HUES48 (cell line): ENCODE results near the gene GMCL1.

Experiments used
- H3K27ac ChIP-seq: one replicate; pipeline ENCODE4 v1.7.0; 2013; ENCODE audit warnings: low read depth, low read length, inconsistent platforms
- H3K27me3 ChIP-seq: 2 replicates; pipeline ENCODE4 v1.6.1; 2013; ENCODE audit warnings: mild to moderate bottlenecking, low read length; ENCODE audit not compliant: control insufficient read depth, insufficient read depth
- H3K36me3 ChIP-seq: 2 replicates; pipeline ENCODE4 v1.6.1; 2013; ENCODE audit warnings: low read length; ENCODE audit not compliant: control insufficient read depth, insufficient read depth
- H3K4me1 ChIP-seq: 2 replicates; pipeline ENCODE4 v1.6.1; 2013; ENCODE audit warnings: mild to moderate bottlenecking, low read length; ENCODE audit not compliant: control insufficient read depth, insufficient read depth
- H3K4me3 ChIP-seq: 2 replicates; pipeline ENCODE4 v1.5.1; 2013; ENCODE audit warnings: mild to moderate bottlenecking, low read depth, low read length
- H3K9ac ChIP-seq: 2 replicates; pipeline ENCODE4 v1.6.1; 2013; ENCODE audit warnings: mild to moderate bottlenecking, low read depth, low read length, moderate library complexity
- H3K9me3 ChIP-seq: 2 replicates; pipeline ENCODE4 v1.6.1; 2013; ENCODE audit warnings: low read length; ENCODE audit not compliant: control insufficient read depth, insufficient read depth

The GMCL1 gene

DNA sequence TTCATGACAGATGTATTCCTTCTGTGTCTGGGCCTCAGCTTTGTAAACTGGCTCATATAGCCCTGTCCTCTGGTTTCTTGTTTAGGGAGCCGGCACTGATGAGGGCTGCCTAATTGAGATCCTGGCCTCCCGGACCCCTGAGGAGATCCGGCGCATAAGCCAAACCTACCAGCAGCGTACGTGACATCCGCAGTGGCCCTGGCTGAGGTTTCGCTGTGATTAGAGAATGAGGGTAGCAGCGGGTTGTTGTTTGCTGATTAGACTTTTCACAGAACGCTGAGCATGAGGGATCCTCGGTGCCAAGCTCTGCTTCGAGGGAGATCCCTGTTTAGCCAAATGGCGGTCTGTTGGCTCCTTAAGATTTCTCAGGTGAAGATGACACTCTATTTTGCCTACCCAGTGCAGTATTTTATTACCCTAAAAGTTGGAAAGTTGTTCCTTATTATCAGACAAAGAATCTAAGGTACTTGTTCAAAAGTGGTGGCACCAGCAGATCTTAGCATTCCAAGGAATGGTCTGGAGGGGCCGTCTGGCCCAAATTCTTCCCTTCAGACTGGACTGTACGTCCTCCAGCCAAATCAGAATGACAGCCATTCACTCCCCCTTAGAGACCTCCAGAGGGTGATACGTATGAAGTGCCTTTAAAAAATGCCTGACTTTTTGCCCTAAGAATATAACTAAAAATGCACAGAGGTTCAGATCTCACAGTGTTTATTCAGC lies 21.5 kb upstream of the GMCL1 start:
- Histone ChIP-seq H3K4me1 (no peaks in the 10 kb centered on the region), H3K27ac (no peak overlapping the region), H3K36me3 (peaks cover 7% of the 10 kb centered on the region; the same call in 1 of the 2 replicates), H3K9ac (no peak overlapping the region), H3K27me3 (no peaks in the 10 kb centered on the region), H3K4me3 (no peak overlapping the region), H3K9me3 (no peaks in the 10 kb centered on the region)

- Histone ChIP-seq H3K4me1 (0 out of 2 replicates have a peak, but pooled peaks cover 1% of the 10 kb centered on the region), H3K27me3 (no peaks in the 10 kb centered on the region), H3K9me3 (no peaks in the 10 kb centered on the region), H3K27ac (no peak overlapping the region), H3K4me3 (no peak overlapping the region), H3K36me3 (peaks cover 7% of the 10 kb centered on the region; the same call in 1 of the 2 replicates), H3K9ac (no peak overlapping the region)
Observed at GRCh38 chr2:69810550-69810949, 18.9 kb upstream of the GMCL1 start.

GRCh38 chr2:69811018-69811417 lies 18.4 kb upstream of the GMCL1 start:
- Histone ChIP-seq H3K4me1 (peaks cover 6% of the 10 kb centered on the region), H3K27ac (no peak overlapping the region), H3K4me3 (no peak overlapping the region), H3K9ac (no peak overlapping the region), H3K27me3 (no peaks in the 10 kb centered on the region), H3K9me3 (no peaks in the 10 kb centered on the region), H3K36me3 (peaks cover 5% of the 10 kb centered on the region; the same call in 1 of the 2 replicates)

DNA sequence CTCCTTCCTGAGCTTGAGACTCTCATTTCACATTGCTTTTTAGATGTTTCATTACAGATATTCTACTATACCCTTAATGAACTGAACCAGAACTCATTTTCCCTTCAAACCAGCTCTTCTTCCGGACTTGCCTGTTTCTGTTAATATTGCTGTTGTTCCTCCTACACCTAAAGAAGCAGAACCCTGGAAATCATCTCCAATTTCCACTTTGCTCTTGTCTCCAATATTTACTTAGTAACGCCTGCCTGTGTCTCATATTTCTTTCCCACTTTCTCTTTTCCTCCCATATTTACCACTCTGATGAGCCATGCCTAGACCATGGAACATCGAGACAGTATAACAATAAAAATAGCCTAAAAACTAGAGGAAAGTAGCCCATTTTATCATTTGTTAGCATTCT lies 17.9 kb upstream of the GMCL1 start:
- Histone ChIP-seq H3K9ac (no peak overlapping the region), H3K4me1 (peaks cover 12% of the 10 kb centered on the region), H3K27me3 (no peaks in the 10 kb centered on the region), H3K27ac (no peak overlapping the region), H3K9me3 (no peaks in the 10 kb centered on the region), H3K36me3 (no peaks in the 10 kb centered on the region), H3K4me3 (no peak overlapping the region)

DNA sequence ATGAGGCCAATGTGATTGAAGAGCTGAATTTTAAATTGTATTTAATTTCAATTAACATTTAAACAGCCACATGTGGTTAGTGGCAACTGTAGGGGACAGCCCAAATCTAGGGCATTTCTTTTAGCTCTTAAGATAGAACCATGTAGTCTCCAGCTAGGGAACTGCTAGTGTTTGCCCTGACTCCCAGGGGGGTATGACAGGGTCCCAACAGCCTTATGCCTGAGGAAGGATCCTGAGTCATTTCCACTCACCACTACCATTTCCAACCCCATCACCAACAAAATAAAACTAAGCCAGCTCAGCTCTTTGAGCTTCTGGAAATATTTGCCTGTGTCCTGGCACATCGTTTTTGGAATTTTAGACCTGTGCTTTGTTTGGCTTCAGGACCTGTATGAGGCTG lies 13.7 kb upstream of the GMCL1 start:
- Histone ChIP-seq H3K9ac (no peak overlapping the region), H3K27me3 (no peaks in the 10 kb centered on the region), H3K4me3 (no peak overlapping the region), H3K27ac (no peak overlapping the region), H3K36me3 (no peaks in the 10 kb centered on the region), H3K9me3 (no peaks in the 10 kb centered on the region), H3K4me1 (peaks cover 14% of the 10 kb centered on the region)

- H3K4me1 ChIP-seq: peaks cover 14% of the 10 kb centered on the region
- H3K9ac ChIP-seq: no peak overlapping the region
- H3K4me3 ChIP-seq: no peak overlapping the region
- H3K36me3 ChIP-seq: no peaks in the 10 kb centered on the region; the same call in 1 of the 2 replicates
- H3K9me3 ChIP-seq: no peaks in the 10 kb centered on the region
- no peaks in the 10 kb centered on the region for H3K27me3 ChIP-seq
- no peak overlapping the region for H3K27ac ChIP-seq
Observed at GRCh38 chr2:69816923-69817542, 12.4 kb upstream of the GMCL1 start.

GRCh38 chr2:69817729-69818501 lies 11.5 kb upstream of the GMCL1 start:
- Histone ChIP-seq H3K27ac (no peak overlapping the region), H3K36me3 (no peaks in the 10 kb centered on the region; the same call in 1 of the 2 replicates), H3K9ac (no peak overlapping the region), H3K9me3 (no peaks in the 10 kb centered on the region), H3K4me1 (peaks cover 14% of the 10 kb centered on the region), H3K27me3 (no peaks in the 10 kb centered on the region), H3K4me3 (no peak overlapping the region)

DNA sequence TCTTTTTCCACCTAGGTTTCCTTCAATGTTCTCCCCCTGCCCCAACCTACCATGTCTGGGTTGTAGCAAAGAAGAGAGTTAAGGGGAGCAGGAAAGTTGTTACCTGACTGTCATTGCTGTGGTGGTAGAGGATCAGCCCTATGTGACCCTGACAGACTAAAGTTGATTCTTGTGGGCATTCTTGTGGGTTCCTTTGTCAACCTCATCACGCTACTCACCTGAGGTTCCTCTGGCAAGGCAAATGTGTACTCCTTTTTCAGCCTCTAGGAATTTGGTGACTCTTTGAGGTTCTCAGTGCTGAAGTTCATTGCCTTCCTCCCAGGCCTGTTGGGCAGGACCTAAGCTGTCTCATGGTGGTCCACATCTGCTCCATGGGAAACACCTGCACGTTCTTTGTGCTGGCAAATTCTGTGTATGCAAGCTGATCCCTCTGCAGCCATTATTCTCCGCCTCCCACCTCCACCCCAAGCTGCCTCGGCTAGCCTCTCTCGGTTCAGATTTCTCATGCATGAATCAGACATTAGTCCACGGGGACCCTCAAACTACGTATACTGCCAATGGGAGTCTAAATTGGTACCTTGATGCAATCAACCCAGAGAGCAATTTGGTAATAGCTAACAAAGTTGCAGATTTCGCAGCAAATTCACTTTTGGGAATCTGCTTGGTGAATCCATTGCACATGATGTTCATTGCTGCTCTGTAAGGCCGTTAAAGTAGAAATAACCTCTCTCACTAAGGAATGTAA lies 1.5 kb upstream of the GMCL1 start:
- Histone ChIP-seq H3K9me3 (no peaks in the 10 kb centered on the region), H3K36me3 (peaks cover 10% of the 10 kb centered on the region), H3K27ac (no peak overlapping the region), H3K4me3 (no peak overlapping the region), H3K4me1 (peaks cover 5% of the 10 kb centered on the region; the same call in 1 of the 2 replicates), H3K9ac (no peak overlapping the region), H3K27me3 (no peaks in the 10 kb centered on the region)

DNA sequence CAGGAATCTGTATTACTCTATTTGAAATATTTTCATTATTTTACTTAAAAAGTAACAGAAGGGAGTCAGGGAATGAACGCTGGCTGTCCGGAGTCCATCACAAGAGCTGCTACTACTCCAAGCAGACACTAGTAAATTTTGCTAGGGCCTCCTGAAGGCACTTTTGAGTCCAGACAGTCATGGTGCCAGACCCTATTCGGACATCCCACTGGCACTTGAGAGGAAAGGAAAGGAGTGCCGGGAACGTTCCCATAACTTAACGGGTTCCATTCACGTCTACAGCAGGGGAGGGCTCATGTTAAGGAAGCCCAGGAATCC lies 563 bp upstream of the GMCL1 start:
- Histone ChIP-seq H3K4me1 (peaks cover 5% of the 10 kb centered on the region; the same call in 1 of the 2 replicates), H3K9me3 (no peaks in the 10 kb centered on the region), H3K27me3 (no peaks in the 10 kb centered on the region), H3K36me3 (peaks cover 17% of the 10 kb centered on the region), H3K4me3 (peak overlapping the region; percentile 76), H3K9ac (peak overlapping the region; percentile 84), H3K27ac (peak overlapping the region; percentile 99)

GRCh38 chr2:69830045-69830905 lies 815 bp downstream of the GMCL1 start:
- peaks cover 5% of the 10 kb centered on the region; the same call in 1 of the 2 replicates for H3K4me1 ChIP-seq
- peak overlapping the region; percentile 33 for H3K27ac ChIP-seq
- peak overlapping the region; percentile 60; the same call in 1 of the 2 replicates for H3K9ac ChIP-seq
- no peaks in the 10 kb centered on the region for H3K27me3 ChIP-seq
- peak overlapping the region; percentile 76 for H3K4me3 ChIP-seq
- H3K36me3 ChIP-seq: peaks cover 17% of the 10 kb centered on the region
- no peaks in the 10 kb centered on the region for H3K9me3 ChIP-seq
